GM21576 (cell line): ENCODE measurements around the gene LZTFL1.

Source experiments
- ATAC-seq: cut with Tn5 transposase; IDR thresholded peaks from one replicate; pipeline ENCODE4 v1.9.1; 2021; ENCODE audit warnings: mild to moderate bottlenecking, moderate library complexity; ENCODE audit not compliant: unreplicated experiment

The LZTFL1 gene, protein sequence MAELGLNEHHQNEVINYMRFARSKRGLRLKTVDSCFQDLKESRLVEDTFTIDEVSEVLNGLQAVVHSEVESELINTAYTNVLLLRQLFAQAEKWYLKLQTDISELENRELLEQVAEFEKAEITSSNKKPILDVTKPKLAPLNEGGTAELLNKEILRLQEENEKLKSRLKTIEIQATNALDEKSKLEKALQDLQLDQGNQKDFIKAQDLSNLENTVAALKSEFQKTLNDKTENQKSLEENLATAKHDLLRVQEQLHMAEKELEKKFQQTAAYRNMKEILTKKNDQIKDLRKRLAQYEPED

DNA sequence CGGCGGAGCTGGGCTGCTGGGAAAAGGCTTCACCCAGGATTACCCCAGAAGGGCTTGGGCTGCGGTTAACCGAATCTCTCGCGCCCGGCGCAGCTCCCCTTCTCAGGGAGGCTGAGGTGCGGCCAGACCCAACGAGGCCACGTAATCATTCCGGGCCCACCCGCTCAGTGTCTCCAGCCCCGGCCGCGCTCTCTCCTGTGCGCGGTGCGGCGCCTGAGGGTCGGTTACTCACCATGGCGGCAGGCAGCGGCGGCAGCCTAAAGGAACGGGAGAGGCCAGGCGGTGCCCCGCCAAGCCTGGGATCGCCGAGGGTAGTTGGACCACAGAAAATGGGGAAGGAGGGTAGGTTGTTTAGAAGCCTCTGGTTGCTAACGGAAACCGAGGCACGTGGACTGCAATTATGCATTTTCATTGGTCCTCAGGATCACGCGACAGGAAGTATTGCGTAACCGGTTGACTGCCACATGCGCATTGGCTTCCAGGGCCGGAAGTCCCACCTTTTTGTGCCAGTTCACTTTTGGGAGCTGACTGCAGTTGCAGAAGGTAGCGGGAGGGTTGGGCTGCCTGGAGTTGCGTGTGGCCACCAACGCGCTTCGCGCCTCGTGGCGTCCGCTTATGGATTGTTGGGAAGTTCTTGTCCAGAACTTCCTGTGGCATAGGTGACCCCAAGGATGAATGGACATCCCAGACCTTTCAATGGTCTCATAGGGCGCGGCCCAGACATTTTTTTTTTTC, at the start of gene LZTFL1:
LZTFL1 (minus strand) TSS at position 363 of the 735 bp plus-strand sequence; CDS start at position 235, 128 bp downstream.
- peak; percentile 89 for ATAC-seq

DNA sequence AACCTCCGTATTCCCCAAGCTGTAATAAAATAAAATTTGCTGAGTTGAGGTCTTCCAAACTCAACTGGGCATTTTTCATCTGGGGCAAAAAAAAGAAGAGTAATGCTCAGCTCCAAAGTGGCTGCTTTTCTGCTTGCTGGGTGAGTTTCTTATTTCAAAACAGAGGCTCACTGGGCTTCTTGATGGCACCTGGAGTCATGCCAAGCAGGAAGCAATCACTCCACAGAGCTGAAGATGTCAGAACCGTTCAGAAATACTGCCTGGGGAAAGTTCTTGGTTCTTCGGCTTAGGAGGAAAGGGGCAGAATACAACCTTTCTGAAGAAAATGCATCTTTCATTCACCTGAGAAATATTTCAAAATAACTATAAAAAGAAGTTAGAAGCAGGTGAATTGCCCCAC, 48.5 kb upstream of the LZTFL1 start:
- no peak for ATAC-seq

DNA sequence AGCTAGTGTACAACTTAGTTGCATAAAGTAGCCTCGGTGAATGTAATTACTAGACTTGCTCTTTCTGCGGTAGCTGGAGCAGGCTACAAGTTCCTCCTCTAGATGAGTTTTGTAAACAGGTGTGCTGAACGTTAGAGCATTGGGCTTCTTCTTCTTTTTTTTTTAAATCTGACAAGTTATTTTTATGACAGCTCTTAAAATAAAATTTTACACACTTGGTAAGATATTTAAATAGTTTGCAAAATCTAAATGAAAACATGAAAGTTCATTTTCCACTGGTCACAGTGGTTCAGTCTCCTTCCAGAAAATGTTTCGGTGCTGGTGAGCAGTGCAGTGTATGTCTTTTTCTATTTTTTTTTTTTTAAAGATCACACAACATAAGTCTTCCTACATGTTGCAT, 47.4 kb upstream of the LZTFL1 start:
- ATAC-seq, result no peak

DNA sequence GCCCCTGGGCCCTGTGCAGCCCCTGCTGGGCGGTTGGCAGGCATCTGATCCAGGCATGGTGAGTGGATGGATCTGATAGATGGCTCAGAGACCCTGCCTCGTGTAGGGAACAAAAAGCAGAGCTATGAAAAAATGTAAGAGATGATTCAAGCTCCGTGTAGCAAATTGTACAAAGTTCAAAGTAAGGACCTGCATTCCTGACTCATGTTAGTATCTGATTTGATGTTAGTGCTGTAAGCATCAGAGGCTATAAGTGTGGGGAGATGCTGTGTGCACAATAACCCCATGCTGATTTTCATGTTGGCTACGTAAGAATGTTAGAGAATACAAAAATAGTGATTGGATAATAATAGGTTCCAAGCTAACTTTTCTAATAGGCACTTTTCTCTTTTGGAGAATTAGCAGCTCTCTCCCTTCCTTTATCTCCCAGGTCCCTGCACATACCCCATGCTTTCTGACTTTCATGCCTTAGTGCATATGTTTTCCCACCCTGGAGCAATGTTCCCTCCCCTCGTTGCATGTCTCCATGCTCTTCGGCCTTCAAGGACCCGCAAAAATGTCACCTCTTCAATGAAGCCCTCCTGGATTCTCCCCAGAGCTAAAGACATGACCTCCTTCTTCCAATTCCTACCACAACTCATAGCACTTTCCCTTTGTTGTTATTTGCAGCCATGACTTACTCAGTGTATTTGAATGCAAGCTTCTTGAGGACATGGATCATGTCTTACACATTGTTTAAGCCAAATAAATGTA, 46.0 kb upstream of the LZTFL1 start:
- no peak for ATAC-seq

DNA sequence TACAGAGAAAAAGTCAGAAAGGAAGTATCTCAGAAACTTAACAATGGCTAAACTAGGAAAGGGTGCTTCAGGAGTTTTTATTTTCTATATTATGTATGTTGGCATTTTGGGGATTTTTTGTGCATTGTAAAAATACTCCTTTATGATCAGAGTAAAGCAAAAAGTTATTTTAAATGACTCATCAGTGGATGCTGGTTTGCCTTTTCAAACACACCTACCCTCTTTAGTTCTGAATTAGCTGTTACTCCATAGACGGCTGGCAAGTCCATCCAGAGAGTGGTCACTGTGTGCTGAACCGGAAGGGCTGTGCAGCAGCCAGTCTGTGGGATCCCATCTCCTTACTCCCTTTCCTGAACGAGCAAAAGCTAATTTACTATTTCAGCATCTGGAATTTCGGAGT, 45.4 kb upstream of the LZTFL1 start:
- ATAC-seq, result no peak

DNA sequence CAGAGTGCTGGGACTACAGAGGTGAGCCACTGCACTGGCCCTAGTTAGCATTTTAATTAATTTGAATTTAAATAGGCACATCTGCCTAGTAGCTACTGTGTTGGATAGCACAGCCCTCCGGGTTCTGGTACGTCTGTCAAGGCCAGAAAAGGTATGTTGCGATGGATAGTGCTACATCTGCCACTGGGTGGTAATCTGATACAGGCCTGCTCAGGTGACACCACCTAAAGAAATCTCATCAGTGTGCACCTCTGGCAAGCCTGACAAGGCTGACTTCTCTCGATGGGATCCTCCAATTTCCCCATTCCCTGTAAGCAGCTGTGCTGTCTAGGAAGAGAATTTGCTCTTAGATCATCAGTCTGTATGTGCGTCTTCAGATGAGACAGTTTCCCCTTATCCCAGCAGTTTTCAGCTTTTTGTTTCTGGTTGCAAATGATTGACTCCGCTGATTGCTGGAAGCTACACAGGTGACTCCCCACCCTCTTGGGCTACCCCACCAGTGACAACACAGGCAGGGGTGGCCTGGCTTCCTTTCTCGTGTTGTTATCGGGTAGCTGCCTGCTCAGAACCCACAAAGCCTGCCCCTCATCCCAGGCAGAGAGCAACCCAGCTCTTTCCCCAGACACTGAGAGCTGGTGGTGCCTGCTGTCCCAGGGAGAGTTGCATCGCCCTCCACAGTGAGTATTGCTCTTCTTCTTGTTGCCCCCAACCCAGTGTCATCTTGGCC, 44.2 kb upstream of the LZTFL1 start, which contains the start of gene CCR9:
CCR9 (plus strand) TSS at position 565 of the 727 bp plus-strand sequence. CDS start 8,391 bp downstream, outside the sequence.
- no peak for ATAC-seq

DNA sequence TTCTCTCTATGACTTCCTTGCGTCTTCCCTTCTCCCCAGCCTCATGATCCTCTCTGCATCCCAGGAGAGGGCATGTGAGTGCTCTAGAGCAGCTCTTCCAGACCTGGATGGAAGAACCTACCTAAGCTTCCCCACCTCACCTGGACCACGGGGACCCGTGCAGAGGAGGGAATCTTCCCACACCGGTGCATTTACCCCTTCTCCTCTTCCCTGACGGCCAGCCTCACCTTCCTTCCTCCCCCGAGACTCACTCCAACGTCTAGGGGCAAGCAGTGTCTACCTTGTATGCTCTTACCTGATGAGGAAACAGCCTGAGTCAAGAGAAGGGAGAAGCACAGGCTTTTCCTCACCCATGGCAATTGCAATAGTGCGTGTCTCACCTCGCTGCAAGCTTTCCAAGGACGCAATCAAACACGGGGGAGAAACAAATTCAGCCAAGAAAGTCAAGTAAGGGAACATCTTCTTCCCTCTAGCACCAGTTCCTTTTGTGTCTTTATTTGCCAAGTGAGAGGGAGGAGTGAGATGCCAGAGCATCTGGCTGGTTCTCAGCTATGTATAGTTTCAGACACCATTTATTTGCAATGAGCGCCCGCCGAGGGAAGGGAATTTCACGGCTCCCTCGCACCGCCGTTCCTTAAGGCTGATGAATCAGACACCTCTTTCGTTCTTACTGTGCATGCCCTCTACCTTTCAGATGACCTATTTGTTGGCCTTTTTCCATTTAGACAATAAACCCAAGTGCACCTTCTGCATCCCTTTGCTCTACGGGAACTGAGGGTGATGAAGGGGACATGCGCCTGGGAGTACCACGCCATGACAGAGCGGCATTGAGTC, 42.7 kb upstream of the LZTFL1 start:
- ATAC-seq, result no peak

DNA sequence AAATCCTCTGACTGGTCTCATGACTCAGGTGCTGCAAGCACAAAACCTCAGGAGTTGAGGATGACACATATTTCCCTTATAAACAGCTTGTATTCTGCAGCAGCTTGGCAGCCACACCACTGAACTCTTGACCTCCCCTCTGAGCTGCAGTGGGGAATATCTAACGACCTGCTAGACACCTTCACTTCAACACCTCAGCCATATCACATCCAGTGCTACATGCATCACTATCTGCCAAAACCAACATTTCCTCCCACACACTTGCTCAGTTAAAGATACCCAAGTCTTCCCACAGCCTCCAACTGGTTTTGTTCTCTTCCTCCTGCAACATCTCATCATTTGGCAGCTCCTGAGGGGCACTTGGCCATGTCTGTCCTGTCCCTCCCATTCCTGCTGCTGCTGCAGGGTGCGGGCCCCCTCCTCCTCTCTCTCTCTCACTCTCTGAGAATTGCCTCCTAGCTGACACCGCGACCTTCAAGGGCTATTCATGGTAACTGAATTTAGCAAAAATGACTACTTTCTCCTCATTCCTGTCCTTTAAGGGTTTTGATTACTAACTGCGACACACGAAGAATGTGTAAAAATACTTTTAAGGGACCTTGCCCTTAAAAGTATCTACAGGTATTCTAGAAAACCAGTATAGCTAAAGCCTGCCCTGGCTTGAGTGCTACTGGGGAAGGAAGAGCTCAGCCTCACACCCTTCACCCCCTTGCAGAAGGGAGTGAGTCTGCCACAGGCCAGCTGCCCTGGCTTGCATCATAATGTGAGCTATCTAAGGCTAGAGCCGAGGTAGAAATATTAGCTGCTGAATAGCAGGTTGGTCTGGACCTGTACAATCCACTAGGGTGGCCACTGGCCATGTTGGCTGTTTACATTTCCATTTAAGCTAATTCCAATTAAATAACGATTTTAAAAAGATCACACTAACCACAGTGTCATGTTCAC, 39.4 kb upstream of the LZTFL1 start:
- ATAC-seq, result no peak

DNA sequence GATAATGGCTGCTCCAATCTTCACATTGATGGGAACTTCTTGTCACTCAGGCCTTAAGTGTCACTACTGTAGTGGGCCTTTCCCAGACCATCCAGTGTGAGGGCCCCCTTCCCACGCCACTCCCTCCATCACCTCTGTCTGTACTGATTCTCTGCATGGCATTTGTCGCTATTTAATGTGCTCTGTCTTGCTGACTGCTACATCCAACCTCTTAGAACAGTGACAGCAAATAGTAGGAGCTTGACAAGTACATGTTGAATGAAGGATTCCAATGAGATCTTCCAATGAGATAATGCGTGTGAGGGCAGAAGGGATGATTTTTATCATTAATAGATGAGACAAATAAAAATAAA, 38.8 kb upstream of the LZTFL1 start:
- no peak for ATAC-seq

DNA sequence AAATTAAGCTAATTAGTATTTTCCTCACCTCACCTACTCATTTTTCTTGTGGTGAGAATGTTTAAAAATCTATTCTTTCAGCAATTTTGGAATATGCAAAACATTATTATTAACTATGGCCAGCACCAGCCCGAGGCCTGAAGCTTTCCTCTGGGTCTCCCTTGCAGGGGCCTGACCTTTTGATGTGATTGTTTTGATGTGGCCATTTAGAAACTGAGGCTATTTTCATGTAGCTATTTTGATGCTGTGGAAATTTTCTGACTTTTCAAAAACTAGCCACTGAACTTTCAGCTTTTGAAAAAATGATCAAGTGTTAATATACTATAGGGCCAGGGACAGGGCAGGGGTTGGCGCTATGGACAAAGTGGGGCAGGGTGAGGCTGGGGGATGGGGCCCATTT, 36.2 kb upstream of the LZTFL1 start:
- no peak for ATAC-seq

DNA sequence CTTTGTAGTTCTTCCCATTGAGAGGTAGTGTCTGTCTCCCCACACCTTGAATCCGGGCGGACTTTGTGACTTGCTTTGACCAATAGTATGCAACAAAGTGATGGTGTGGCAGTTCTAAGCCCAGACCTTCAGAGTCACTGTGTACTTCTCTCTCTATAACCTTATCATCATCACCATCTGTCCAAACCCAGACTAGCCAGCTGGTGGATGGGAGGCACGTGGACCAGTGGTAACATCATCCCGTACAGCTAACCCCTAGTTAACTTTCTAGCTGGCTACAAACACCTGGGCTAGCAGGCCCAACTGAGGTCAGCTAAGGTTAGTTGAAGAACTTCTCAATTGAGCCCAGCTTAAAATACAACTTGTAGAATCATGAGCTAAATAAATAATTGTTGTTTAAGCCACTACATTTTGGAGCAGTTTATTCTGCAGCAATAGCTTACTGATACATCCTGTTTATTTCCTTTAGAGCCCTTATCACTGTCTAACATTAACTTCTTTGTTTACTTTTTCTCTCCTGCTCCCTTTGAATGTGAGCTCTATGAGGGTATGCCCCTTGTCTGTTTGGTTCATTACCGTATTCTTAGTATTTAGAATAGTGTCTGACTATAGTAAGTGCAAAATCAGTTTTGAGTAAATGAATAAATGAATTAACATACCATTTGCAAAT, 32.9 kb upstream of the LZTFL1 start:
- ATAC-seq, result no peak

DNA sequence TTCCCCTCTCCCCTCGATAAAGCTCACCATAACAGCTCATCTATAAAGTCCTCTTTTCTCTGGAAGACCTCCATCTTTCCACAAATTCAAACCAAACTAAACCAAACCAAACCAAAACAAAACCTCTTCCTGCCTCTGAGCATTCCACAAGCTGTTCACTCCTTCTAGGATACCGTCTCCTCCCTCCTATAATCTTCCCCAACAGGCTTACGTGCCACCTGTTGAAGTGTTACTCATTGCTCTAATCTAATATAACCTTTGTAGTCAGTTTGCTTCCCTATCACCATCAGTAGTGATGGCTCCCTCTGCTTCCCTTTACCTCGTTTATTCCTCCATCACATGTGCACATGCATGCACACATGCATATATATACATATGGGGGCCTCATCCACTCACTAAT, 31.7 kb upstream of the LZTFL1 start:
- ATAC-seq, result no peak

DNA sequence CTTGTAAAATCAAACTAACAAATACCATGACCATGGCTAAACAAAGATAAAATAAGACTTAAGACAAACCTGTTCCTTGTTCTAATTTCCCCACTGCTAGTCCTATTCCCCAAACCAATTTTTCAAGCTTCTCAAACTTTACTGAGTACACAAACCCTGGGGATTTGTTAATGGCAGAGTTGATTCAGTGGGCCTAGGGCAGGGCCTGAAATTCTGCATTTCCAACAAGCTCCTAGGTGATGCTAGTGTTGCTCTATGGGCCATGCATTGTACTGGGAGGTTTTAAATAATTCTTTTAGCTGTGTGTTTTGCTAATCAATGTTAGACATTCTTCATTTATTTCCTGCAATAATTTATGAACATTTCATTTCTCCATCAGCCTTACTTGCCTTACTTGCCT, 31.1 kb upstream of the LZTFL1 start:
- ATAC-seq, result no peak

DNA sequence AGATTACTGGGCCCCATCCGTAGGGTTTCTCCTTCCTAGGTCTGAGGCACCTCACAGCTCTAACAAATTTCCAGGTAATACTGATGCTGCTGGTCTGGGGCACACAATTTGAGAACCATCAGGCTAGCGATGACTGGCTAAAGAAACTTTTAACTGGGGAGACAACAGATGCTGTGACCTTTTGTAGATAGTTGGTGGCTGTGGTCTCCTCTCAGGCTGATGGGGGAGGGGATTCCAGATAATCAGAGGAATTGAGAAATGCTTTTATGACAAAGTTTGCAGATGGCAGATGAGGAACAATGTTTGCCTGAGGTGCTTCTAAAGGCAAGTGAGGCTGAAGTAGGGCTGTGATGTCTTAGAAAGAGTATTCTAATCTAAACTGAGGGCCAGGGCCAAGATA, 30.6 kb upstream of the LZTFL1 start:
- ATAC-seq, result no peak

DNA sequence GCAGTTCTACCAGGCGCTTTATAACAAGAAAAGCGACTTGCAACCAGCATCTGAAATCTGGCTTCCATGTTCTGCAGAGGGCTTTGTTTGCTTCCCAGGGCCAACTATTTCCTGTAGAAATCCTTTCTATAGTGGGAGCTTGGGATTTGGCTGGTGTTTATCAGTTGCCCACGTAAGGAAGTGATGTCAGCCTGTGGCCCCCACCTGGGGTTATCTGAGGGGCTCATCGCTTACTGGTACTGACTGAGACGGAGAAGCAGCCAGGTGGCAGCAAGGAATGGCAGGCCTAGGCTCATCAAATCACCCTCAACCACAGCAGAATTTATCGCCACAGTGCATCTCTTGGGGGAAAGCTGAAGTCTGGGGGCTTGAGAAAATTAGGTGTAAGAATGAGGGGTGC, 29.9 kb upstream of the LZTFL1 start:
- ATAC-seq, result no peak

DNA sequence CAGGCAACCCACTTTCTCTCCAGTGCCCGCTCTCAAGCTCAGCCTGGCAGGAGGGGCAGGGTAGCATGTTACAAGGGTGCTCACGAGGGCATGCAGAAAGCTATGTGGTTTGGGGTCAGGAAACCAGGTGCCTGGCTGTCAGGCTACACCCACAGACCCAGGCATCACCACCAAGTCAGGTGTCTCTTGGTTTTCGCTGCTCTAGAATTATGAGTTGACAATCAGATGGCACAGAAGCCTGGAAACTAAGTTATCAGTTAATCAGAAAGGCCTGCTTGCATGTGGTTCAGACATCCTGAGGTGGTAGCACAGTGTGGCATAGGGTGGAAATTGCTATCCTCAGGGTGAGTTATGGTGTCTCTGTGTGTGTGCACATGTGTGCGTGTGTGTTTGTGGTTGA, 28.2 kb upstream of the LZTFL1 start:
- ATAC-seq, result no peak

DNA sequence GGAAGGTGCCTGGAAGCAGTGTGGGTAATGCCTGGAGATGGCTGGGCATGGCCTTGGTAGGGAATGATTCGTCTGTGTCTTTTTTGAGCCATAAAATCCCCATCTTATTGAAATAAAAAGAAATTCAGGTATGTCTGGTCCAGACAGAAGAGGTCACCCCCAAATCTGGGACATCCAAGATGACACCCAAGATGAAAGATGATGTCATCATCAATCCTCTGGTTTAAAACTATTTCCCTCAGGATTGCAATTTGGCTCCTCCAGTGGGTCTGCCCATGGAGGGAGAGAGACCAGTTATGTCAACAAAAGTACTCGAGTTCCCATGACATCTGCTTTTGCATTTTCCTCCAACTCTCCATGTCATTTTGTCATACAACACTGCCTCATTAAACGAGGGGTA, 27.7 kb upstream of the LZTFL1 start:
- ATAC-seq, result no peak

DNA sequence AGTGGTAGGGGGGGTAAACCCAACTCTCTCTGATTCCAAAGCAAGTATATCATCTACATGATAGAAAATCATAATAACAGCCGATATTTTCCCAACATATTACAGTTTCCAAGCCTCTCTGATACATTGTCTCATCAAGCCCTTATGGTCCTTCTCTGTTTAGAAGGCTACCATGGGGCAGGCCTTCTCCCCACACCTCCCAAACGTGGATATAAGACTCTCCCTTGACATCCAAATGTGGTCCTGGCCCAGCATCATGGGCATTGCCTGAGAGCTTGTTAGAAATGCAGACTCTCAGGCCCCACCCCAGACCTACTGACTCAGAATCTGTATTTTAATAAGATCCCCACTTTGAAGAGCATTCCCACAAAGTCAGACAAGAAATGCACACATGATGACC, 26.7 kb upstream of the LZTFL1 start:
- no peak for ATAC-seq

DNA sequence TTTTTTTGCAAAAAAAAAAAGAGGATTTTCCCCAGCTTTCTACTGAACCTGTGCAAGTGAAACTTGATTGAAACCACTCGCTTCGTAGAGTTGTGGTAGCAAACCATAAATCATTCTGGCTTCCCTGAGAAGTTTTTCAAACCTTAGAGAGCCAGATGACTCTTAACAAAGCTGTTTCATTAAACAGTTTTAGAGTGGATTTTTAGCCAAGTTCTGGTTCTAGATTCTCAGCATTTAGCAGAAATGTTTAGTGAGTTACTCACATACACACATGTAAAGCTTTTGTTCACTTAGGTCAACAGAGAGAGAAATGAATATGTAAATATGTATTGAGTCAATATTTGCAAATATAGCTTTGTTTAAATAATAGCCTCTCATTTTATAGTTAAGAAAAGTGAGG, 26.3 kb upstream of the LZTFL1 start:
- ATAC-seq, result no peak
